ENCODE measurements around the gene RANGRF. TPM values are rescaled to one million over a fixed set of nuclear protein-coding genes. Genes with fewer than 3 reads are reported as not detected.

Gene RANGRF
- polyA plus RNA-seq, 1 of the 3 experiments (the other 2 are of a cell fraction), result 55.9 TPM

- ChIA-PET POLR2A (interaction anchor here (1.4 kb wide), 1 partner anchor 53 kb away, joined by 3 read pairs; no protein-coding TSS in a partner anchor), CTCF (interaction anchor here (0.9 to 1.6 kb wide), 2 partner anchors 37 to 56 kb away, joined by 3 to 5 read pairs; no protein-coding TSS in a partner anchor)
Observed at GRCh38 chr17:8244768-8245167, 43.7 kb upstream of the RANGRF start.

GRCh38 chr17:8248751-8249607 lies 39.5 kb upstream of the RANGRF start, which contains the start of gene PFAS:
Gene PFAS, plus strand, starts transcription at chr17:8249289. Its CDS starts 4,649 bp downstream, at chr17:8253938.
- Histone ChIP-seq H3K27me3 (ENCODE audit: insufficient read depth) (no peaks in the 10 kb centered on the region), H3K36me3 (replicated peaks in 1 of 2; ENCODE audit: control insufficient read depth in 1 of 2, insufficient read depth in 2 of 2, low read length in 1 of 2) (peaks cover 0 to 6% of the 10 kb centered on the region in 2 experiments), H3K4me3 (ENCODE audit: low read depth in 2 of 2, low read length in 1 of 2) (peak within 1 kb of the TSS; percentile 75 to 93), H4K20me1 (ENCODE audit: insufficient read depth) (no peaks in the 10 kb centered on the region), H3K9me2 (no peaks in the 10 kb centered on the region), H3K9me3 (no peaks in the 10 kb centered on the region), H2AFZ (ENCODE audit: low read depth) (peak within 1 kb of the TSS; percentile 95), H3K9ac (peak within 1 kb of the TSS; percentile 85), H3F3A (replicated peaks; ENCODE audit: insufficient read depth) (peaks cover 26% of the 10 kb centered on the region), H3K4me1 (ENCODE audit: control insufficient read depth in 1 of 2, insufficient read depth in 2 of 2, low read depth in 1 of 2, low read length in 1 of 2) (peaks cover 3 to 5% of the 10 kb centered on the region in 2 experiments; a peak in 3 of 4 replicates), H3K79me2 (ENCODE audit: insufficient read depth) (peaks cover 67% of the 10 kb centered on the region), H3K27ac (ENCODE audit: low read depth in 2 of 2, low read length in 1 of 2) (peak within 1 kb of the TSS; percentile 81 to 92), H3K4me2 (peak within 1 kb of the TSS; percentile 90)
- POLR2A ChIA-PET, result interaction anchor here (0.5 to 1.7 kb wide), 8 partner anchors 25 to 1190 kb away, joined by 3 to 11 read pairs (median 4); partner anchors contain the start of genes AURKB, RANGRF and SLC25A35
- WGBS (ENCODE audit: low lambda C conversion rate), result under 1% methylated on average over 39 of the region's 58 CpGs
- CTCF ChIA-PET, result interaction anchor here (1.0 to 3.9 kb wide), 4 partner anchors 11 to 135 kb away, joined by 3 to 18 read pairs (median 6); no protein-coding TSS in a partner anchor
- peak; percentile 93 for DNase-seq
- TF ChIP-seq SMC3 (IDR thresholded peaks at IDR 0.05; ENCODE audit: low read depth, low read length), result no peak
- no peak for TF ChIP-seq JUND (IDR thresholded peaks at IDR 0.05)
- no peak for TF ChIP-seq RCOR1 (IDR thresholded peaks at IDR 0.05; ENCODE audit: low read length)
- TF ChIP-seq PBX3 (IDR thresholded peaks at IDR 0.05), result no peak
- TF ChIP-seq TCF12 (IDR thresholded peaks at IDR 0.05), result peak; percentile 18; the same call in 1 of the 2 replicates
- TF ChIP-seq RFX5 (IDR thresholded peaks at IDR 0.05; ENCODE audit: low read length), result no peak
- TF ChIP-seq EP300 (IDR thresholded peaks at IDR 0.05; ENCODE audit: borderline replicate concordance in 1 of 2, low read depth in 1 of 2, low read length in 1 of 2), result no peak; a peak in 1 of 4 replicates
- TF ChIP-seq MAX (IDR thresholded peaks at IDR 0.05; ENCODE audit: low read depth), result peak; percentile 99
- no peak for TF ChIP-seq EZH2phosphoT487 (IDR thresholded peaks at IDR 0.05; ENCODE audit: borderline replicate concordance, low read depth)
- TF ChIP-seq RAD21 (IDR thresholded peaks at IDR 0.05; ENCODE audit: low read length), result no peak
- no peak for TF ChIP-seq FOSL2 (IDR thresholded peaks at IDR 0.05; ENCODE audit: borderline replicate concordance, low read depth)
- no peak for TF ChIP-seq TEAD4 (IDR thresholded peaks at IDR 0.05; ENCODE audit: borderline replicate concordance, insufficient read depth)
- TF ChIP-seq MEF2A (IDR thresholded peaks at IDR 0.05; ENCODE audit: borderline replicate concordance, low read depth), result no peak
- no peak for TF ChIP-seq RXRA (IDR thresholded peaks at IDR 0.05; ENCODE audit: borderline replicate concordance, low read depth)
- TF ChIP-seq TAF1 (IDR thresholded peaks at IDR 0.05; ENCODE audit: borderline replicate concordance, low read depth, low read length), result peak; percentile 42; the same call in 1 of the 2 replicates
- TF ChIP-seq NFIC (IDR thresholded peaks at IDR 0.05; ENCODE audit: borderline replicate concordance), result no peak
- TF ChIP-seq FOXM1 (IDR thresholded peaks at IDR 0.05; ENCODE audit: low read depth), result no peak
- peak; percentile 84 for TF ChIP-seq CHD2 (IDR thresholded peaks at IDR 0.05; ENCODE audit: low read length, partially characterized antibody)

More at GRCh38 chr17:8244768-8245167, 43.7 kb upstream of the RANGRF start:
- Histone ChIP-seq H3K4me3 (ENCODE audit: low read depth in 2 of 2, low read length in 1 of 2) (no peak overlapping the region), H3K4me1 (ENCODE audit: control insufficient read depth in 1 of 2, insufficient read depth in 2 of 2, low read depth in 1 of 2, low read length in 1 of 2) (no peaks in the 10 kb centered on the region; a peak in 2 of 4 replicates), H3K9ac (no peak overlapping the region), H3K9me3 (no peaks in the 10 kb centered on the region), H3F3A (replicated peaks; ENCODE audit: insufficient read depth) (peaks cover 28% of the 10 kb centered on the region), H3K36me3 (replicated peaks in 1 of 2; ENCODE audit: control insufficient read depth in 1 of 2, insufficient read depth in 2 of 2, low read length in 1 of 2) (peaks cover 0 to 6% of the 10 kb centered on the region in 2 experiments), H2AFZ (ENCODE audit: low read depth) (no peak overlapping the region), H3K4me2 (no peak overlapping the region), H3K27me3 (ENCODE audit: insufficient read depth) (no peaks in the 10 kb centered on the region), H4K20me1 (ENCODE audit: insufficient read depth) (no peaks in the 10 kb centered on the region), H3K79me2 (ENCODE audit: insufficient read depth) (peaks cover 35% of the 10 kb centered on the region), H3K27ac (ENCODE audit: low read depth in 2 of 2, low read length in 1 of 2) (no peak overlapping the region), H3K9me2 (no peaks in the 10 kb centered on the region)
- DNase-seq, result no peak
- WGBS (ENCODE audit: low lambda C conversion rate), result 96% methylated on average over 8 of the region's 8 CpGs
- no peak for TF ChIP-seq ELF1 (IDR thresholded peaks at IDR 0.05)
- no peak for TF ChIP-seq ZBTB33 (IDR thresholded peaks at IDR 0.05; ENCODE audit: borderline replicate concordance, low read depth)

All from SK-N-SH (cell line).